ENCODE measurements around the gene DPP9. TPM values are rescaled to one million over a fixed set of nuclear protein-coding genes. Genes with fewer than 3 reads are reported as not detected.
A peak's percentile ranks its signal among the peaks of the same experiment; 100 is the strongest.

Gene DPP9
- total RNA-seq, 1 experiment from 2014 or later, result 46.4 TPM

- DNase-seq, result no peak
- no CpG with 5 or more reads among the region's 11 CpGs for WGBS (ENCODE audit: extremely low coverage, insufficient read length, low lambda C conversion rate)
Observed at GRCh38 chr19:4700693-4700970, 23.0 kb downstream of the DPP9 start.

More at GRCh38 chr19:4700693-4700970, 23.0 kb downstream of the DPP9 start:
- no peak overlapping the region for H3K4me3 Mint-ChIP-seq
- H3K4me1 Mint-ChIP-seq, result no peaks in the 10 kb centered on the region
- H3K27ac ChIP-seq (ENCODE audit: insufficient read length, low read depth, low read length), result no peak overlapping the region
- no peaks in the 10 kb centered on the region for H3K27me3 ChIP-seq (ENCODE audit: insufficient read depth, low read length)
- H3K18ac ChIP-seq (ENCODE audit: insufficient read length, low read depth, low read length), result no peak overlapping the region
- H2BK5ac ChIP-seq (ENCODE audit: insufficient read length, low read length), result no peak overlapping the region
- no peak overlapping the region for H3T11ph ChIP-seq (ENCODE audit: low read length)
- no peaks in the 10 kb centered on the region for H3K23me2 ChIP-seq (ENCODE audit: insufficient read length, low read depth, low read length, poor library complexity, severe bottlenecking)
- H3K27me3 Mint-ChIP-seq (ENCODE audit: low read depth), result no peaks in the 10 kb centered on the region
- H3K9me3 Mint-ChIP-seq, result no peaks in the 10 kb centered on the region
- no peak overlapping the region for H3K27ac Mint-ChIP-seq
- no peak overlapping the region for H3K9ac ChIP-seq (ENCODE audit: extremely low read depth, insufficient read length, low read length)
- H2BK15ac ChIP-seq (ENCODE audit: low read depth, low read length), result no peak overlapping the region
- no peaks in the 10 kb centered on the region for H3K79me1 ChIP-seq (ENCODE audit: insufficient read depth, low read depth, low read length, poor library complexity, severe bottlenecking)
- H3K4me1 ChIP-seq (ENCODE audit: insufficient read depth, low read length), result no peaks in the 10 kb centered on the region
- no peak overlapping the region for H3K4me2 ChIP-seq (ENCODE audit: insufficient read depth, insufficient read length, low read length)
- H3K4ac ChIP-seq (ENCODE audit: low read depth, low read length), result no peak overlapping the region
- H2BK20ac ChIP-seq (ENCODE audit: low read depth, low read length, poor library complexity, severe bottlenecking), result no peak overlapping the region
- TF ChIP-seq CTCF (conservative IDR thresholded peaks at IDR 0.05), result peak; percentile 27; the same call in 2 of the 3 replicates
- no peak overlapping the region for H2AK5ac ChIP-seq (ENCODE audit: insufficient read length, low read length)
- H3K79me2 ChIP-seq (ENCODE audit: insufficient read depth, low read length), result no peaks in the 10 kb centered on the region
- H2BK120ac ChIP-seq (ENCODE audit: low read depth, low read length, poor library complexity, severe bottlenecking), result no peak overlapping the region
- H3K56ac ChIP-seq (ENCODE audit: insufficient read length, low read depth, low read length), result no peak overlapping the region
- H2BK12ac ChIP-seq (ENCODE audit: insufficient read length, low read depth, low read length), result no peak overlapping the region
- H4K20me1 ChIP-seq (ENCODE audit: control insufficient read depth, insufficient read depth, insufficient read length), result no peaks in the 10 kb centered on the region
- H3K36me3 Mint-ChIP-seq (ENCODE audit: insufficient read depth in 1 of 3, low read depth in 3 of 3), result peaks cover 23 to 72% (median 59%) of the 10 kb centered on the region in 3 experiments; a peak in 6 of 7 replicates
- no peak overlapping the region for H4K5ac ChIP-seq (ENCODE audit: insufficient read length, low read depth, low read length)
- no peak overlapping the region for H4K91ac ChIP-seq (ENCODE audit: insufficient read length, low read depth, low read length)
- no peak overlapping the region for H3K14ac ChIP-seq (ENCODE audit: insufficient read depth, low read length)
- no peak overlapping the region for H3K23ac ChIP-seq (ENCODE audit: insufficient read length, low read depth, low read length)
- H2AFZ ChIP-seq (ENCODE audit: low read length), result no peak overlapping the region
- H3K9me3 ChIP-seq (ENCODE audit: control insufficient read depth, low read depth, low read length), result no peaks in the 10 kb centered on the region
- H4K8ac ChIP-seq (replicated peaks; ENCODE audit: insufficient read length, low read depth, low read length), result no peak overlapping the region
